Karpas-422 (cell line): ENCODE results near the gene MED22. TPM values are rescaled to one million over a fixed set of nuclear protein-coding genes. Genes with fewer than 3 reads are reported as not detected.

ENCODE experiments used
- DNase-seq: peaks from one replicate; pipeline ENCODE4 v3.0.0-alpha.2; 2015
- H2AFZ ChIP-seq: fragments of 200-600 bp; sonication (generic); 2 replicates; pipeline ENCODE4 v1.6.1; 2014; ENCODE audit warnings: antibody characterized with exemption, low read length, mixed read lengths
- H3K27ac ChIP-seq: fragments of 200-600 bp; sonication (generic); 2 replicates; pipeline ENCODE4 v1.5.1; 2014; ENCODE audit warnings: mild to moderate bottlenecking, low read length, moderate library complexity
- H3K27me3 ChIP-seq: fragments of 200-600 bp; sonication (generic); 2 replicates; pipeline ENCODE4 v1.6.1; 2014; ENCODE audit warnings: low read length, mixed read lengths
- H3K36me3 ChIP-seq: fragments of 200-600 bp; sonication (generic); 2 replicates; pipeline ENCODE4 v1.6.1; 2014; ENCODE audit warnings: low read length, mixed read lengths; ENCODE audit not compliant: insufficient read depth
- H3K4me1 ChIP-seq: fragments of 200-600 bp; sonication (generic); 2 replicates; pipeline ENCODE4 v1.6.1; 2014; ENCODE audit warnings: mild to moderate bottlenecking, low read length, mixed read lengths
- H3K4me2 ChIP-seq: fragments of 200-600 bp; sonication (generic); 2 replicates; pipeline ENCODE4 v1.6.1; 2014; ENCODE audit warnings: low read length, low read depth, mild to moderate bottlenecking; ENCODE audit not compliant: poor library complexity, severe bottlenecking
- H3K4me3 ChIP-seq: fragments of 200-600 bp; sonication (generic); 2 replicates; pipeline ENCODE4 v1.5.1; 2014; ENCODE audit warnings: mild to moderate bottlenecking, antibody characterized with exemption, low read length, mixed read lengths
- H3K79me2 ChIP-seq: fragments of 200-600 bp; sonication (generic); 2 replicates; pipeline ENCODE4 v1.6.1; 2014; ENCODE audit warnings: mild to moderate bottlenecking, low read length, mixed read lengths
- H3K9ac ChIP-seq: fragments of 200-600 bp; sonication (generic); 2 replicates; pipeline ENCODE4 v1.6.0; 2014; ENCODE audit warnings: low read length
- H3K9me2 ChIP-seq: fragments of 200-600 bp; sonication (generic), shearing (Covaris generic); replicated peaks from 2 replicates; pipeline ENCODE4 v1.6.0; 2014; ENCODE audit warnings: mild to moderate bottlenecking, low read length, moderate library complexity; ENCODE audit not compliant: insufficient read depth
- H3K9me3 ChIP-seq: fragments of 300-700, 200-600 bp; sonication (generic); 2 replicates; pipeline ENCODE4 v1.6.1; 2014; ENCODE audit warnings: low read length, mixed read lengths
- H4K20me1 ChIP-seq: fragments of 200-600 bp; sonication (generic); 2 replicates; pipeline ENCODE4 v1.6.1; 2014; ENCODE audit warnings: mild to moderate bottlenecking, antibody characterized with exemption, low read length, low read depth; ENCODE audit not compliant: insufficient read depth
- total RNA-seq: library from RNA; depleted of rRNA; stranded (reverse); fragments of >200 nt; shearing (Covaris generic); gene quantifications from 2 replicates; pipeline ENCODE4 v1.2.3, GENCODE V29; 2014; ENCODE audit warnings: low replicate concordance

The MED22 gene
- total RNA-seq, 1 experiment from 2014 or later: 13.6 TPM

GRCh38 chr9:133356391-133357091, 8.6 kb upstream of the MED22 start, which contains the start of the genes SURF1 and SURF2:
Gene SURF1 (minus strand): TSS chr9:133356487. CDS start chr9:133356453, 34 bp downstream.
Gene SURF2 (plus strand): TSS chr9:133356550. CDS start chr9:133356593, 43 bp downstream.
- no peaks in the 10 kb centered on the region for H3K9me2 ChIP-seq
- H3K27me3 ChIP-seq: no peaks in the 10 kb centered on the region
- H3K9me3 ChIP-seq: no peaks in the 10 kb centered on the region
- H3K4me3 ChIP-seq: peak within 1 kb of the TSS; percentile 93
- peak within 1 kb of the TSS; percentile 39; the same call in 1 of the 2 replicates for H2AFZ ChIP-seq
- H3K9ac ChIP-seq: peak within 1 kb of the TSS; percentile 89
- H4K20me1 ChIP-seq: 0 out of 2 replicates have a peak, but pooled peaks cover 3% of the 10 kb centered on the region
- H3K27ac ChIP-seq: no peak within 1 kb of the TSS
- H3K36me3 ChIP-seq: peaks cover 12% of the 10 kb centered on the region
- peak within 1 kb of the TSS; percentile 90 for H3K4me2 ChIP-seq
- peak; percentile 96 for DNase-seq
- peaks cover 42% of the 10 kb centered on the region for H3K4me1 ChIP-seq
- peaks cover 20% of the 10 kb centered on the region for H3K79me2 ChIP-seq

DNA sequence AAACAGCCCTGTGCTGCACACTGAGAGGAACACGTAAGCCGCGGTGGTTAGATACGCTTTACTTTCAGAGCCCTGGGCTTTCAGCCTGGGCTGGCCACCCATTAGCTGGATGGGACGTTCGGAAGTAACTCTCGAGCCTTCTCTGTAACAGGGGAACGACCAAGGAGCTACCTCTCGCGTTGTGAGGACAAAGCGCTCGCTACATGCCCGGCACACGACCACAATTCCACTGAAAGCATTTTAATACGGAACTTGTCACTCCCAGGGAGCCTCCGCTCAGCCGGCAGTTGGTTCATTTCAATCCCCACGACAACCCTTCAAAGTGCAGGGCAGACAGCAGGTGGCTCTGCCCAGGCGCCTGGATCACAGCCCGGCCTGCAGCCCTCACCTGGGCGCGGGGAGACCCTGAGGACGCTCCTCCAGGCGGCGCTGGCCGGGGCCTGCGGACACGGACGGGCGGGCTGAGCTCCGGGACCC, 8.0 kb upstream of the MED22 start:
- Histone ChIP-seq H3K27me3 (no peaks in the 10 kb centered on the region), H3K9me2 (no peaks in the 10 kb centered on the region), H3K79me2 (peaks cover 20% of the 10 kb centered on the region), H3K9me3 (no peaks in the 10 kb centered on the region), H3K9ac (peak overlapping the region; percentile 89), H2AFZ (no peak overlapping the region), H3K27ac (no peak overlapping the region), H3K4me3 (peak overlapping the region; percentile 93), H3K4me2 (peak overlapping the region; percentile 90), H3K36me3 (peaks cover 16% of the 10 kb centered on the region), H3K4me1 (peaks cover 44% of the 10 kb centered on the region), H4K20me1 (0 out of 2 replicates have a peak, but pooled peaks cover 3% of the 10 kb centered on the region)
- DNase-seq: peak; percentile 55

GRCh38 chr9:133354766-133355165, 6.8 kb upstream of the MED22 start:
- peak overlapping the region; percentile 90 for H3K4me2 ChIP-seq
- H4K20me1 ChIP-seq: peaks cover 8% of the 10 kb centered on the region
- no peak overlapping the region for H2AFZ ChIP-seq
- H3K27me3 ChIP-seq: no peaks in the 10 kb centered on the region
- H3K4me3 ChIP-seq: peak overlapping the region; percentile 93; the same call in 1 of the 2 replicates
- H3K9me2 ChIP-seq: no peaks in the 10 kb centered on the region
- no peak overlapping the region for H3K27ac ChIP-seq
- no peaks in the 10 kb centered on the region for H3K9me3 ChIP-seq
- peak overlapping the region; percentile 89 for H3K9ac ChIP-seq
- no peak for DNase-seq
- H3K4me1 ChIP-seq: peaks cover 56% of the 10 kb centered on the region
- H3K36me3 ChIP-seq: peaks cover 25% of the 10 kb centered on the region
- H3K79me2 ChIP-seq: peaks cover 26% of the 10 kb centered on the region

DNA sequence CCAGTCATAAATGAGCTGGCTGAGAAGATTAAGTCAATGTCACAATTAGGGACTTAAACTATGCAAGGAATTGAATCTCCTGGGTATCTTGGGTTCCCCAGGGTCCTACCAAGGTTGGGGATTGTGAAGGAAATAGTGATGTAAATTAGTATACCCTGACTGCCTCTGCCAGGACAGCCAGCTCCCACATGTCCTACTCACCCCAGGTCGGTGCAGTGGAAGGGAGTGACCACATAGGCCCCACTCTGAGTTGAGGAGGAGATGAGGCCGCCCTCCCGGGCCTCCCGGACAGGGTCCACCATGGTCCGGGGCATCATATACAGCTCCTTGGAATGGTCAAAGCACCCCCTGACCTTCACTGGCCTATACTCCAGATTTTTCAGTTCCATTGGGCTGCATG, 5.6 kb upstream of the MED22 start:
- no peak overlapping the region for H3K9ac ChIP-seq
- 0 out of 2 replicates have a peak overlapping the region, but pooled peaks have one; percentile 15 for H3K27ac ChIP-seq

GRCh38 chr9:133352635-133353340, 4.9 kb upstream of the MED22 start:
- H3K4me1 ChIP-seq: peaks cover 58% of the 10 kb centered on the region
- peaks cover 23% of the 10 kb centered on the region for H4K20me1 ChIP-seq

More for the DNA sequence above, 5.6 kb upstream of the MED22 start:
- Histone ChIP-seq H3K4me1 (peaks cover 65% of the 10 kb centered on the region), H3K27me3 (no peaks in the 10 kb centered on the region), H3K79me2 (peaks cover 39% of the 10 kb centered on the region), H3K4me3 (no peak overlapping the region), H4K20me1 (peaks cover 19% of the 10 kb centered on the region), H3K4me2 (no peak overlapping the region), H3K9me3 (no peaks in the 10 kb centered on the region), H3K9me2 (no peaks in the 10 kb centered on the region), H2AFZ (no peak overlapping the region), H3K36me3 (peaks cover 37% of the 10 kb centered on the region)
- DNase-seq: peak; percentile 67

DNA sequence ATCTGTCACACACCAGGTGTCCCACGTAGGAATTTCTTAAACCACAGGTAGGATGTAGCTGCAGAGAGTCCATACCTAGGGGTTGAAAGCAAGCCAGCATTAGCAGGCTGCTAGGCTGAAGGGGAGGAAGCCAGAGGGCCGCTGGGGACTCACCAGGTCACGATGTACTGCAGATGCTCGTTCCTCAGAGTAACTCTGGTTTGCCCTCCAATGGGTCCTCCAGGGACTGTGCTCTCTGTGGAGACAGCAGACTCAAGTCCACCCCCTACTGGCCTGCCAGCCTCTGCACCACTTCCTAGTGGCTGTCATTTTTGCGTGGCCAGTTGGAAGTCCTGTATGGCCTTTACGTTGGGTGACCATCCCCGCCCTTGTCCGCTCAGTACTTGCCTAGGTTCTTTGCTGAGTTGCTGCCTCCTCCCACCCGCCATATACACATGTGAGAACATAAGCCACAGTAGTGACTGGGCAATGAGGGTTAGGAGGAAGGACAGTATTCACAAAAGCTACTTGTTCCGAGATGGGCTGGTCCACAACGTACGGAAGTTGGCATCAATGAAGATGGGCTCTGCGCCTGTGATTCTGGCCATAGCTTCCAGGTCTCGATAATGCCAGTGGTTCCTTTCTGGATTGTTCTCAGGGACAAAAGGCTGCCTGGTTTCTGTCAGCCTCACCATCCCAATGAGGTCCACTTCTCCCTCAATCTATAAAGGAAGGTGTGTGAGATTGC, 4.1 kb upstream of the MED22 start:
- Histone ChIP-seq H2AFZ (no peak overlapping the region), H4K20me1 (peaks cover 23% of the 10 kb centered on the region), H3K4me2 (no peak overlapping the region), H3K4me1 (peaks cover 51% of the 10 kb centered on the region), H3K36me3 (peaks cover 41% of the 10 kb centered on the region), H3K79me2 (peaks cover 39% of the 10 kb centered on the region), H3K9me2 (no peaks in the 10 kb centered on the region), H3K27ac (peak overlapping the region; percentile 24; the same call in 1 of the 2 replicates), H3K9ac (no peak overlapping the region), H3K27me3 (no peaks in the 10 kb centered on the region), H3K4me3 (no peak overlapping the region), H3K9me3 (no peaks in the 10 kb centered on the region)
- DNase-seq: peak; percentile 90

More at GRCh38 chr9:133352635-133353340, 4.9 kb upstream of the MED22 start:
- no peak overlapping the region for H3K4me2 ChIP-seq
- no peaks in the 10 kb centered on the region for H3K27me3 ChIP-seq
- H3K79me2 ChIP-seq: peaks cover 41% of the 10 kb centered on the region
- peaks cover 41% of the 10 kb centered on the region for H3K36me3 ChIP-seq
- H3K9me2 ChIP-seq: no peaks in the 10 kb centered on the region
- H2AFZ ChIP-seq: no peak overlapping the region
- peak; percentile 62 for DNase-seq
- H3K9me3 ChIP-seq: no peaks in the 10 kb centered on the region
- H3K9ac ChIP-seq: no peak overlapping the region
- no peak overlapping the region for H3K4me3 ChIP-seq
- H3K27ac ChIP-seq: 0 out of 2 replicates have a peak overlapping the region, but pooled peaks have one; percentile 15

- Histone ChIP-seq H3K9ac (no peak overlapping the region), H3K36me3 (peaks cover 41% of the 10 kb centered on the region), H3K79me2 (peaks cover 41% of the 10 kb centered on the region), H3K4me1 (peaks cover 54% of the 10 kb centered on the region), H3K27me3 (no peaks in the 10 kb centered on the region), H4K20me1 (peaks cover 23% of the 10 kb centered on the region), H3K9me2 (no peaks in the 10 kb centered on the region), H2AFZ (no peak overlapping the region), H3K27ac (peak overlapping the region; percentile 24; the same call in 1 of the 2 replicates), H3K4me3 (no peak overlapping the region), H3K4me2 (no peak overlapping the region), H3K9me3 (no peaks in the 10 kb centered on the region)
- no peak for DNase-seq
Measured at GRCh38 chr9:133351526-133351907, 3.6 kb upstream of the MED22 start.
